ENCODE measurements around the gene NFIC.
"Not testable (repeated sequence)": the region's sequence is repeated elsewhere in the genome, so short reads cannot be mapped to it uniquely, and the experiment has no call there.

Gene NFIC

DNA sequence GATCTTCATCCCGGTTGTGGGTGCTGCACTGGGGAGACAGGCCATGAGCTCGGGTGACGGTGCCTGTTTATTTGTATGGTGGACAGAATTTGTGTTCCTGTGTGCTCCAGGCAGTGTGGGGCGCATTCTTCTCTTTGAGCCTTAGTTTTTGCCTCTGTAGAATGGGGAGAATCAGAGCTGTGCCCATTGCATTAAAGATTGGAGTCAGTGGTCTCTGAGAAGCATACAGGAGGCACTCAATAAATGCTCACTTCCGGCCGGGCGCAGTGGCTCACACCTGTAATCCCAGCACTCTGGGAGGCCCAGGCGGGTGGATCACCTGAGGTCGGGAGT lies 23.0 kb downstream of the NFIC start:
- Mint-ChIP-seq H3K36me3 (ENCODE audit: low read depth) (no peaks in the 10 kb centered on the region), H3K9me3 (no peaks in the 10 kb centered on the region), H3K4me1 (peaks cover 17% of the 10 kb centered on the region), H3K27ac (no peak overlapping the region), H3K4me3 (no peak overlapping the region), H3K27me3 (ENCODE audit: low read depth, poor library complexity) (peaks cover 10% of the 10 kb centered on the region)
- no peak for DNase-seq
- no peak for TF ChIP-seq CTCF (IDR thresholded peaks at IDR 0.05)

DNA sequence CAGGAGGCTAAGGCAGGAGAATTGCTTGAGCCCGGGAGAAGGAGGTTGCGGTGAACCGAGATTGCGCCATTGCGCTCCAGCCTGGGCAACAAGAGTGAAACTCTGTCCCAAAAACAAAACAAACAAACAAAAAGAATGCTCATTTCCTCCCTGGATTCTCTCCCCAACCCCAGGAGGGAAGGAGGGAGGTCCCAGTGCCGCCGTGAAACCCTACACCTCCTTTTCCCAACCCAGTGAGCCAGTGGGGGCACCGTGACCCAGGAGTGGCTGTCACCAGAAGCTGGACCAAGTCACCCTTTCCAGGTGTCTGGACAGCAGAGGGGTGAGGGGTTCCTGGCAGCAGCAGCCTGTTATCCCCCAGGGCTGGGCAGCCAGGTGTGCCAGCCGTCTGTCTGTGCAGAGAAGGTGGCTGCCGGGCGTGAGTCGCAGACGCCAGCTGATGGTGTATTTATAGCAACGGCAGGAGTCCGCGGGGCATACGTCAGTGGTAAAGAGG lies 23.5 kb downstream of the NFIC start:
- Mint-ChIP-seq H3K27me3 (ENCODE audit: low read depth, poor library complexity) (peaks cover 12% of the 10 kb centered on the region), H3K4me3 (peak overlapping the region; percentile 28), H3K36me3 (ENCODE audit: low read depth) (no peaks in the 10 kb centered on the region), H3K9me3 (no peaks in the 10 kb centered on the region), H3K4me1 (peaks cover 13% of the 10 kb centered on the region), H3K27ac (no peak overlapping the region)
- peak; percentile 62 for DNase-seq
- TF ChIP-seq CTCF (IDR thresholded peaks at IDR 0.05): no peak

DNA sequence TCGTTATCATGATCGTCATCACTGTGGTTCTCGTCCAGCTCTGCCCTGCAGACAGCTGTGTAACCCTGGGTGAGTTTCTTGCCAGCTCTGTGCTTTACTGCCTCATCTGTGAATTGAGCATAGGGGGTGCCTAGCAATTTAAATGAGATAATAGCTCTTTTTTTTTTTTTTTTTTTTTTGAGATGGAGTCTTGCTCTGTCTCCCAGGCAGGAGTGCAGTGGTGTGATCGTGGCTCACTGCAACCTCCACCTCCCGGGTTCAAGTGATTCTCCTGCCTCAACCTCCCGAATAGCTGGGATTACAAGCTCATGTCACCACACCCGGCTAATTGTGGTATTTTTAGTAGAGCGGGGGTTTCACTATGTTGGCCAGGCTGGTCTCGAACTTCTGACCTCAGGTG lies 25.5 kb downstream of the NFIC start:
- H3K9me3 Mint-ChIP-seq; H3K27ac Mint-ChIP-seq; H3K36me3 Mint-ChIP-seq (ENCODE audit: low read depth); DNase-seq; H3K4me3 Mint-ChIP-seq: not testable (repeated sequence)
- H3K27me3 Mint-ChIP-seq (ENCODE audit: low read depth, poor library complexity): peaks cover 17% of the 10 kb centered on the region
- peaks cover 13% of the 10 kb centered on the region for H3K4me1 Mint-ChIP-seq

DNA sequence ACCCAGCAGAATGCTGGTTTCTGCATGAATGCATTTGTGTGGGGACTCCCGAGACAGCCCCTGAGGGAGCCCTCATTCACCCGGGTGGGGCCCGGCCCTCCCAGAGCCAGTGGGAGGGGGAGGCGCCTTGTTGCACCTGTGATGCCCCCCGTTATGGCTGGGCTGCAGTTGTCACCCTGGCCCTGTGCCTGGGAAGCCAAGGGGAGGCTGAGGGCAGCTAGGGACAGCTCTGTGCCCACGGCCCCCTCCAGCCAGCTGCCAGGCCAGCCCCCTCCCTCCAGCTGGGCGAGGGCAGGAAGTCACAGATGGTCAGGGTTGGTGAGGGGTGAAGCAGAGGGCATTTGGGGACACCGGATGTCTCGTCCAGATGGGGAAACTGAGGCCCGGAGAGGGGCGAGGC lies 26.1 kb downstream of the NFIC start:
- H3K27ac Mint-ChIP-seq: no peak overlapping the region
- TF ChIP-seq CTCF (IDR thresholded peaks at IDR 0.05): no peak
- no peaks in the 10 kb centered on the region for H3K9me3 Mint-ChIP-seq
- no peak for DNase-seq
- peaks cover 13% of the 10 kb centered on the region for H3K4me1 Mint-ChIP-seq
- H3K27me3 Mint-ChIP-seq (ENCODE audit: low read depth, poor library complexity): peaks cover 19% of the 10 kb centered on the region
- H3K36me3 Mint-ChIP-seq (ENCODE audit: low read depth): no peaks in the 10 kb centered on the region
- H3K4me3 Mint-ChIP-seq: no peak overlapping the region

GRCh38 chr19:3396881-3397265 lies 30.5 kb downstream of the NFIC start:
- Mint-ChIP-seq H3K4me1 (no peaks in the 10 kb centered on the region), H3K36me3 (ENCODE audit: low read depth) (no peaks in the 10 kb centered on the region), H3K4me3 (no peak overlapping the region), H3K9me3 (no peaks in the 10 kb centered on the region), H3K27me3 (ENCODE audit: low read depth, poor library complexity) (peaks cover 26% of the 10 kb centered on the region), H3K27ac (no peak overlapping the region)
- no peak for DNase-seq
- no peak for TF ChIP-seq CTCF (IDR thresholded peaks at IDR 0.05)

GRCh38 chr19:3397266-3398022 lies 31.1 kb downstream of the NFIC start:
- no peak for DNase-seq
- H3K4me3 Mint-ChIP-seq: no peak overlapping the region
- H3K27ac Mint-ChIP-seq: no peak overlapping the region
- no peaks in the 10 kb centered on the region for H3K36me3 Mint-ChIP-seq (ENCODE audit: low read depth)
- H3K9me3 Mint-ChIP-seq: no peaks in the 10 kb centered on the region
- H3K27me3 Mint-ChIP-seq (ENCODE audit: low read depth, poor library complexity): peaks cover 29% of the 10 kb centered on the region
- no peak for TF ChIP-seq CTCF (IDR thresholded peaks at IDR 0.05)
- H3K4me1 Mint-ChIP-seq: peaks cover 4% of the 10 kb centered on the region
